Trophoblast cell (in vitro differentiated cells and primary cell): ENCODE data around the gene GIT1.

ENCODE experiments used
- DNase-seq, 2 donors: peaks; one replicate each; pipeline ENCODE4 v3.0.0-alpha.2; 2016
- H2AFZ ChIP-seq: 2 replicates; pipeline ENCODE4 v1.6.1; 2013; ENCODE audit warnings: low read length, moderate library complexity, mild to moderate bottlenecking; ENCODE audit not compliant: insufficient read depth, poor library complexity
- H2AK5ac ChIP-seq: 2 replicates; pipeline ENCODE4 v1.6.1; 2013; ENCODE audit warnings: mild to moderate bottlenecking, low read length
- H2BK120ac ChIP-seq: 2 replicates; pipeline ENCODE4 v1.6.1; 2013; ENCODE audit warnings: low read length, mild to moderate bottlenecking, moderate library complexity; ENCODE audit not compliant: insufficient read depth, poor library complexity
- H2BK12ac ChIP-seq: 2 replicates; pipeline ENCODE4 v1.6.1; 2013; ENCODE audit warnings: mild to moderate bottlenecking, low read length, moderate library complexity
- H2BK5ac ChIP-seq: 2 replicates; pipeline ENCODE4 v1.6.1; 2013; ENCODE audit warnings: low read length, low read depth, moderate library complexity, mild to moderate bottlenecking; ENCODE audit not compliant: poor library complexity
- H3K14ac ChIP-seq: 2 replicates; pipeline ENCODE4 v1.6.1; 2013; ENCODE audit warnings: mild to moderate bottlenecking, low read length
- H3K18ac ChIP-seq: 2 replicates; pipeline ENCODE4 v1.6.1; 2013; ENCODE audit warnings: mild to moderate bottlenecking, low read length
- H3K23ac ChIP-seq: 2 replicates; pipeline ENCODE4 v1.6.1; 2013; ENCODE audit warnings: low read length
- H3K27ac ChIP-seq: 2 replicates; pipeline ENCODE4 v1.5.1; 2013; ENCODE audit warnings: low read depth, mild to moderate bottlenecking, inconsistent platforms, low read length, moderate library complexity
- H3K27me3 ChIP-seq: 2 replicates; pipeline ENCODE4 v1.6.1; 2013; ENCODE audit warnings: inconsistent platforms, mild to moderate bottlenecking, low read length, moderate library complexity; ENCODE audit not compliant: insufficient read depth
- H3K36me3 ChIP-seq, 2 experiments: 1 replicate in 1 of 2; 2 replicates in 1 of 2; pipeline ENCODE4 v1.6.1; 2013; ENCODE audit warnings: low read length in 2 of 2, mild to moderate bottlenecking in 2 of 2, moderate library complexity in 1 of 2; ENCODE audit not compliant: insufficient read depth in 2 of 2, control insufficient read depth in 1 of 2
- H3K4ac ChIP-seq: 2 replicates; pipeline ENCODE4 v1.6.1; 2013; ENCODE audit warnings: low read depth, mild to moderate bottlenecking, low read length, moderate library complexity
- H3K4me1 ChIP-seq, 2 experiments: 1 replicate in 1 of 2; 2 replicates in 1 of 2; pipeline ENCODE4 v1.6.1; 2013; ENCODE audit warnings: low read length in 2 of 2, mild to moderate bottlenecking in 2 of 2, moderate library complexity in 1 of 2; ENCODE audit not compliant: insufficient read depth in 2 of 2, control insufficient read depth in 1 of 2
- H3K4me2 ChIP-seq: 2 replicates; pipeline ENCODE4 v1.6.1; 2013; ENCODE audit warnings: inconsistent platforms, mild to moderate bottlenecking, low read length, moderate library complexity
- H3K4me3 ChIP-seq: 2 replicates; pipeline ENCODE4 v1.5.1; 2013; ENCODE audit warnings: mild to moderate bottlenecking, low read depth, low read length, inconsistent platforms
- H3K79me1 ChIP-seq: one replicate; pipeline ENCODE4 v1.6.1; 2013; ENCODE audit warnings: low read length
- H3K79me2 ChIP-seq: 2 replicates; pipeline ENCODE4 v1.6.1; 2013; ENCODE audit warnings: low read length, mild to moderate bottlenecking; ENCODE audit not compliant: control insufficient read depth, insufficient read depth, poor library complexity
- H3K9ac ChIP-seq: 2 replicates; pipeline ENCODE4 v1.6.1; 2013; ENCODE audit warnings: mild to moderate bottlenecking, low read length
- H3K9me3 ChIP-seq: 2 replicates; pipeline ENCODE4 v1.6.1; 2013; ENCODE audit warnings: low read depth, mild to moderate bottlenecking, control low read depth, inconsistent platforms, low read length; ENCODE audit not compliant: insufficient read depth
- H4K12ac ChIP-seq: 2 replicates; pipeline ENCODE4 v1.6.1; 2013; ENCODE audit warnings: low read depth, mild to moderate bottlenecking, low read length, moderate library complexity
- H4K8ac ChIP-seq: 2 replicates; pipeline ENCODE4 v1.6.1; 2013; ENCODE audit warnings: low read depth, mild to moderate bottlenecking, low read length, moderate library complexity
- H4K91ac ChIP-seq: one replicate; pipeline ENCODE4 v1.6.1; 2013; ENCODE audit warnings: low read depth, mild to moderate bottlenecking, low read length, moderate library complexity
- WGBS: extraction: QIAGEN DNeasy Blood & Tissue Kit; methylation state at CpG from one replicate; pipeline ENCODE4 v1.1.7; 2013; ENCODE audit warnings: missing lambda C conversion rate; ENCODE audit not compliant: insufficient read length, insufficient coverage; ENCODE audit errors: extremely low coverage; 5-methylcytosine and 5-hydroxymethylcytosine counted together

The GIT1 gene

DNA sequence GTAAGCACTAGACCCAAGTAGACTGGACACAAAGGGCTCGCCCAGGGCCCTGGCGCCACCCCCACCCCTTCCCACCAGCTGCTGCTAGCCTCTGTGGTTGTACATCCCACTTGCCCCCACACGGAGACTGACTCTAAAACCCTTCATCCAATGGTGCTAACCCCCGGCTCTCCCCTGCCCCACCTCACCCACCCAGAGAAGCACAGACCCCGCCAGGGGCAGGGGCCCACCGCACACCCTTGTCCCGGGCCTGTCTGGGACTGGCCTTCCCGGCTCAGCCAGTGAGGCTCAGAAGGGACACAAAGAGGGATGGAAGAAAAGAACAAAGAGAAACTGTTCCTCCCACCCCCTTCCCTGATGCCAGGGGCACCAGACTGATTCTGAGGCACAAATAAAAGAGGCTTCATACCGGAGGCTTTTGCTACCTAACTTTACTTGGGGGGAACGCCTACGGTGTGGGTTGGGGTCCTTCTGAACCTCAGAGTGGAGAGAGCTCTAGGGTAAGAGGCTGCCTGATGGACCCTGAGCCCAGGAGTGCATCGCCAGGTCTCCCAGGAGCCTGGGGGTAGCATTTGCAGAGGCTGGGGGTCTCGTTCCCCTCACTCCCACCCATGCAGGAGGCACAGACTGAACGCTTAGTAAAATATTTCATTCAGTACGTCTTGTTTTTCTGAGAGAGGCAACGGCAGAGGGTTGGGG lies 25.1 kb upstream of the GIT1 start:
- Histone ChIP-seq H3K23ac (no peak overlapping the region), H3K18ac (no peak overlapping the region), H3K4me1 (peaks cover 21 to 34% of the 10 kb centered on the region in 2 experiments), H3K9me3 (peaks cover 16% of the 10 kb centered on the region), H4K12ac (no peak overlapping the region), H2BK5ac (no peak overlapping the region), H4K91ac (no peak overlapping the region), H2AK5ac (no peak overlapping the region), H3K4me2 (no peak overlapping the region), H3K4ac (no peak overlapping the region), H4K8ac (no peak overlapping the region), H3K4me3 (no peak overlapping the region), H2BK120ac (no peak overlapping the region), H3K79me2 (no peaks in the 10 kb centered on the region), H3K14ac (no peak overlapping the region), H3K36me3 (no peaks in the 10 kb centered on the region), H3K9ac (no peak overlapping the region), H3K27me3 (peaks cover 16% of the 10 kb centered on the region), H3K27ac (no peak overlapping the region), H2AFZ (no peak overlapping the region), H3K79me1 (peaks cover 6% of the 10 kb centered on the region), H2BK12ac (no peak overlapping the region)
- DNase-seq = peak in 1 of 2 donors; percentile 43
- no CpG with 5 or more reads among the region's 16 CpGs for WGBS

DNA sequence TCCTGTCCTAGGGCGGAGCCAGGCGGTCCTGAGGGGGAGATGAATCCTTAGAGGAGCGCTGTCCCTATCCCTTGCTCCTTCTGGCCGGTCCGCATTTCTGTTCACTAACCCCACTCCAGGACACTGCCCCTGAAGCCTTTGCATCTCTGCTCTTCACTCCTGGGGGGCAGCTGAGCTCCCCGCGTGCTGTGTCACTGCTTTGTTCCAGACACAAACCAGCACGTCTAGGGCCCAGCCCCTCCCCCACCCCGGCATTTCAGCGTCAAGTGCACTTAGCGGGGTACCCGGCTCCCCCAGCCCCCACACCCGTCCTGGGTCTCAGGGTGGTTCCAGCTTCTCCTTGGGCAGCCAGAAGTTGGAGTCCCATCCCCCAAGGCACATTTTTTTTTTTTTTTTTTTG lies 24.4 kb upstream of the GIT1 start:
- Histone ChIP-seq H2BK12ac (no peak overlapping the region), H3K9ac (no peak overlapping the region), H2BK120ac (no peak overlapping the region), H3K9me3 (peaks cover 16% of the 10 kb centered on the region), H3K27me3 (peaks cover 16% of the 10 kb centered on the region), H2BK5ac (no peak overlapping the region), H3K4me1 (peaks cover 21 to 30% of the 10 kb centered on the region in 2 experiments), H3K79me1 (peaks cover 6% of the 10 kb centered on the region), H4K12ac (no peak overlapping the region), H3K4me3 (peak overlapping the region; percentile 57), H3K23ac (no peak overlapping the region), H3K18ac (no peak overlapping the region), H3K36me3 (no peaks in the 10 kb centered on the region), H3K4me2 (peak overlapping the region; percentile 66), H2AK5ac (no peak overlapping the region), H4K8ac (no peak overlapping the region), H3K14ac (peak overlapping the region; percentile 36), H4K91ac (no peak overlapping the region), H3K79me2 (no peaks in the 10 kb centered on the region), H3K4ac (no peak overlapping the region), H2AFZ (peak overlapping the region; percentile 39), H3K27ac (no peak overlapping the region)
- WGBS = no CpG with 5 or more reads among the region's 13 CpGs
- no peak for DNase-seq

- H3K27ac ChIP-seq = no peak overlapping the region
- no peak overlapping the region for H3K23ac ChIP-seq
- H2AFZ ChIP-seq = peak overlapping the region; percentile 39
- H3K4me2 ChIP-seq = peak overlapping the region; percentile 66
- H2BK5ac ChIP-seq = no peak overlapping the region
- H2BK120ac ChIP-seq = no peak overlapping the region
- peak overlapping the region; percentile 39 for H4K8ac ChIP-seq
- no peaks in the 10 kb centered on the region for H3K79me2 ChIP-seq
- H3K14ac ChIP-seq = peak overlapping the region; percentile 36
- H3K4me1 ChIP-seq = peaks cover 21 to 30% of the 10 kb centered on the region in 2 experiments
- H3K9ac ChIP-seq = no peak overlapping the region
- no peak overlapping the region for H3K18ac ChIP-seq
- no peaks in the 10 kb centered on the region for H3K36me3 ChIP-seq
- H3K4ac ChIP-seq = no peak overlapping the region
- peak overlapping the region; percentile 19 for H4K12ac ChIP-seq
- H3K4me3 ChIP-seq = peak overlapping the region; percentile 57
- peaks cover 6% of the 10 kb centered on the region for H3K79me1 ChIP-seq
- no CpG with 5 or more reads among the region's 50 CpGs for WGBS
- no peak overlapping the region for H4K91ac ChIP-seq
- peak; percentile 98 to 99 for DNase-seq
- no peak overlapping the region for H2BK12ac ChIP-seq
- H2AK5ac ChIP-seq = no peak overlapping the region
- peaks cover 16% of the 10 kb centered on the region for H3K9me3 ChIP-seq
- peaks cover 16% of the 10 kb centered on the region for H3K27me3 ChIP-seq
These were observed 23.9 kb upstream of the GIT1 start for GRCh38 chr17:29613352-29613837.

- peak in 1 of 2 donors; percentile 71 for DNase-seq
- H2BK120ac ChIP-seq = no peak overlapping the region
- peaks cover 15 to 24% of the 10 kb centered on the region in 2 experiments for H3K4me1 ChIP-seq
- H3K27me3 ChIP-seq = peaks cover 16% of the 10 kb centered on the region
- H3K18ac ChIP-seq = no peak overlapping the region
- H3K4me2 ChIP-seq = peak overlapping the region; percentile 66
- no peak overlapping the region for H4K12ac ChIP-seq
- H3K4ac ChIP-seq = no peak overlapping the region
- H3K79me1 ChIP-seq = peaks cover 2% of the 10 kb centered on the region
- H4K91ac ChIP-seq = no peak overlapping the region
- H3K14ac ChIP-seq = no peak overlapping the region
- no peak overlapping the region for H2BK12ac ChIP-seq
- H4K8ac ChIP-seq = no peak overlapping the region
- no CpG with 5 or more reads among the region's 85 CpGs for WGBS
- H2AK5ac ChIP-seq = no peak overlapping the region
- no peaks in the 10 kb centered on the region for H3K79me2 ChIP-seq
- peaks cover 16% of the 10 kb centered on the region for H3K9me3 ChIP-seq
- no peak overlapping the region for H3K9ac ChIP-seq
- H3K23ac ChIP-seq = no peak overlapping the region
- H3K4me3 ChIP-seq = no peak overlapping the region
- no peaks in the 10 kb centered on the region for H3K36me3 ChIP-seq
- no peak overlapping the region for H2AFZ ChIP-seq
- H3K27ac ChIP-seq = no peak overlapping the region
- no peak overlapping the region for H2BK5ac ChIP-seq
These were observed 23.2 kb upstream of the GIT1 start for GRCh38 chr17:29612404-29613280.
